Neural cell (in vitro differentiated cells): ENCODE results near the gene FYCO1.

Experiments
- EP300 ChIP-seq: fragments of 450-650 bp; conservative IDR thresholded peaks from 2 replicates; pipeline ENCODE4 v1.6.1; 2014; ENCODE audit warnings: antibody characterized with exemption, mild to moderate bottlenecking, moderate library complexity; ENCODE audit not compliant: poor library complexity, severe bottlenecking
- EZH2 ChIP-seq: fragments of 200-600, 300-800 bp; shearing (Covaris generic), sonication (generic); IDR thresholded peaks from 2 replicates; pipeline ENCODE4 v1.6.1; 2014; ENCODE audit warnings: antibody characterized with exemption, low read length, borderline replicate concordance, mild to moderate bottlenecking; ENCODE audit not compliant: insufficient read depth, poor library complexity, severe bottlenecking
- MXI1 ChIP-seq: fragments of 450-650 bp; conservative IDR thresholded peaks from 2 replicates; pipeline ENCODE4 v1.6.1; 2014; ENCODE audit warnings: antibody characterized with exemption, mild to moderate bottlenecking; ENCODE audit not compliant: poor library complexity, severe bottlenecking
- POLR2AphosphoS5 ChIP-seq: IDR thresholded peaks from 2 replicates; pipeline ENCODE4 v1.6.1; 2012
- TAF1 ChIP-seq: IDR thresholded peaks from 2 replicates; pipeline ENCODE4 v1.6.1; 2012; ENCODE audit warnings: low read depth
- TF ChIP-seq, protein P1 (sequence below): fragments of 450-650 bp; IDR thresholded peaks from 2 replicates; pipeline ENCODE4 v1.5.1; 2014; ENCODE audit warnings: antibody characterized with exemption, mild to moderate bottlenecking, moderate library complexity; ENCODE audit not compliant: poor library complexity, severe bottlenecking
- TF ChIP-seq, protein P2 (sequence below): IDR thresholded peaks from 2 replicates; pipeline ENCODE4 v1.6.1; 2012; ENCODE audit warnings: borderline replicate concordance

DNA sequence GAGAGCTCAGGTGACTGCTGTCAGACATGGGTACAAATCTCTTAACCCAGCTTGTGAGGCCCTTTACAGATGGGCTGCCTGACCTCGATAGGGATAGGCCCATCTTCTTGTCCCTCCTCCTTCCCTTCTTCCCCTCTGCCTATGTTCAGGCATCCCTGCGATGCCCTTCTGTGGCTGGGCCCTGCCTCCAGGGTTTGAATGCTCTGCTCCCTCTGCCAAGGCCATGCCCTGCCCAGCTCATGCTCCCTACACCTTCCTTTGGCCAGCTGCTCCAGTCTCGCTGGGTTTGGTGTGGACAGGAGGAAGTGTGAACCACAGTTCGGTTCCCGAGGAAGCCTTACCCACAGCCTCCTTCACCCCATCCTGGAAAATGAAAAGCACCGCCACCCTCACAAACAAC is 4.3 kb downstream of the FYCO1 start:
- TF ChIP-seq, protein P1, sequence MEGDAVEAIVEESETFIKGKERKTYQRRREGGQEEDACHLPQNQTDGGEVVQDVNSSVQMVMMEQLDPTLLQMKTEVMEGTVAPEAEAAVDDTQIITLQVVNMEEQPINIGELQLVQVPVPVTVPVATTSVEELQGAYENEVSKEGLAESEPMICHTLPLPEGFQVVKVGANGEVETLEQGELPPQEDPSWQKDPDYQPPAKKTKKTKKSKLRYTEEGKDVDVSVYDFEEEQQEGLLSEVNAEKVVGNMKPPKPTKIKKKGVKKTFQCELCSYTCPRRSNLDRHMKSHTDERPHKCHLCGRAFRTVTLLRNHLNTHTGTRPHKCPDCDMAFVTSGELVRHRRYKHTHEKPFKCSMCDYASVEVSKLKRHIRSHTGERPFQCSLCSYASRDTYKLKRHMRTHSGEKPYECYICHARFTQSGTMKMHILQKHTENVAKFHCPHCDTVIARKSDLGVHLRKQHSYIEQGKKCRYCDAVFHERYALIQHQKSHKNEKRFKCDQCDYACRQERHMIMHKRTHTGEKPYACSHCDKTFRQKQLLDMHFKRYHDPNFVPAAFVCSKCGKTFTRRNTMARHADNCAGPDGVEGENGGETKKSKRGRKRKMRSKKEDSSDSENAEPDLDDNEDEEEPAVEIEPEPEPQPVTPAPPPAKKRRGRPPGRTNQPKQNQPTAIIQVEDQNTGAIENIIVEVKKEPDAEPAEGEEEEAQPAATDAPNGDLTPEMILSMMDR = no peak
- TF ChIP-seq EZH2 (no peak), MXI1 (no peak), POLR2AphosphoS5 (no peak), EP300 (no peak), TAF1 (no peak)
- TF ChIP-seq, protein P2, sequence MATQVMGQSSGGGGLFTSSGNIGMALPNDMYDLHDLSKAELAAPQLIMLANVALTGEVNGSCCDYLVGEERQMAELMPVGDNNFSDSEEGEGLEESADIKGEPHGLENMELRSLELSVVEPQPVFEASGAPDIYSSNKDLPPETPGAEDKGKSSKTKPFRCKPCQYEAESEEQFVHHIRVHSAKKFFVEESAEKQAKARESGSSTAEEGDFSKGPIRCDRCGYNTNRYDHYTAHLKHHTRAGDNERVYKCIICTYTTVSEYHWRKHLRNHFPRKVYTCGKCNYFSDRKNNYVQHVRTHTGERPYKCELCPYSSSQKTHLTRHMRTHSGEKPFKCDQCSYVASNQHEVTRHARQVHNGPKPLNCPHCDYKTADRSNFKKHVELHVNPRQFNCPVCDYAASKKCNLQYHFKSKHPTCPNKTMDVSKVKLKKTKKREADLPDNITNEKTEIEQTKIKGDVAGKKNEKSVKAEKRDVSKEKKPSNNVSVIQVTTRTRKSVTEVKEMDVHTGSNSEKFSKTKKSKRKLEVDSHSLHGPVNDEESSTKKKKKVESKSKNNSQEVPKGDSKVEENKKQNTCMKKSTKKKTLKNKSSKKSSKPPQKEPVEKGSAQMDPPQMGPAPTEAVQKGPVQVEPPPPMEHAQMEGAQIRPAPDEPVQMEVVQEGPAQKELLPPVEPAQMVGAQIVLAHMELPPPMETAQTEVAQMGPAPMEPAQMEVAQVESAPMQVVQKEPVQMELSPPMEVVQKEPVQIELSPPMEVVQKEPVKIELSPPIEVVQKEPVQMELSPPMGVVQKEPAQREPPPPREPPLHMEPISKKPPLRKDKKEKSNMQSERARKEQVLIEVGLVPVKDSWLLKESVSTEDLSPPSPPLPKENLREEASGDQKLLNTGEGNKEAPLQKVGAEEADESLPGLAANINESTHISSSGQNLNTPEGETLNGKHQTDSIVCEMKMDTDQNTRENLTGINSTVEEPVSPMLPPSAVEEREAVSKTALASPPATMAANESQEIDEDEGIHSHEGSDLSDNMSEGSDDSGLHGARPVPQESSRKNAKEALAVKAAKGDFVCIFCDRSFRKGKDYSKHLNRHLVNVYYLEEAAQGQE = no peak
